GM19463 (cell line): ENCODE results near the gene TPH2.

Source experiments
- ATAC-seq: cut with Tn5 transposase; IDR thresholded peaks from one replicate; pipeline ENCODE4 v1.9.1; 2021; ENCODE audit warnings: mild to moderate bottlenecking, moderate library complexity; ENCODE audit not compliant: unreplicated experiment

TPH2 gene

DNA sequence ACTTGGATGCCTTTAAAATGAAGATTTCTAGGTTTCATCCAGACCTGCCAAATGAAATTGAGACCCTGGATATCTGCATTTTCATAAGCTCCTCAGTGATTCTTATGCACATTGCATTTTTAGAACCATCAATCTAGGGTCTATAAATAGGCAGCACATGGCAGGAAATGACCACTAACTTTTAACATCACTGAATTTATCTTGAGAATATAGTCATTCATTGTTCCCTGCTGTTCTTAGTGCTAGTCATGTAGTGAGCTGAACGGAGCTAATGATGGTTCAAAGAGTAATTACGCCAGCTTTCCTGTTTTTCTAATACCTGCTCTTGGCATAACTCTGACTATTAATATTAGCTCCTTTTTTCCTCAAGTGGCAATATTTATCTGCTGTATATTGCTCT is 91.6 kb downstream of the TPH2 start:
- no peak for ATAC-seq

DNA sequence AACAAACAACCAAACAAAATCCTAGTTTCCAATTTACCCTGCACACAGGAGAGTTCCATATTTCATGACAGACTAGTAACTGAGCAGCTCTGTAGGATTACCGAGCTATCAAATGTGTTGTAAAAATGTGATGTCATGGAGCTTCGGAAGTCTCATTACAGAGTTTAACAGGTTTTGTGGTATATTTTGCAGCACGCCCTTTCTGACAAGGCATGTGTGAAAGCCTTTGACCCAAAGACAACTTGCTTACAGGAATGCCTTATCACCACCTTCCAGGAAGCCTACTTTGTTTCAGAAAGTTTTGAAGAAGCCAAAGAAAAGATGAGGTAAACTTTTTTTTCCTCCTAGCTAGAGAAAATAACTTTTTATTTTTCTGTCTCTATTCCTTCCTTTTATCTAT is 92.4 kb downstream of the TPH2 start:
- ATAC-seq = no peak

DNA sequence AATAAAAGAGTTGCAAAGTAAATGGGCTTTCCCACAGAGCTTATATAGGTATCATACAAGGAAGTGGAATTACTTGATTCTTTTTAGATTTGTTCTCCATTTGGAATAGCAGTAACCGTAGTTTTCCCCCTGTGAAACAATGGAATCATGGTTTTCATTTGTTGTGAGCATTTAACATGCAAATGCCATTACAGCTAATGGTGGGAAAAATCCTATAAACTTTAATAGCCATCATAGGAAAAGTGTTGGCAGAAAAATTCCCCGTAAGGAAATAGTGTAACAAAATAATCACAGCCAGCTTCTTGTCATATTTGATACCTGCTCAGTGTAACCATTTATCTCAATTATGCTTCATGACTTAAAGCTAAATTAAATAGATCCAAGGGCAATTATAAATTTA is 95.3 kb downstream of the TPH2 start:
- ATAC-seq = no peak

DNA sequence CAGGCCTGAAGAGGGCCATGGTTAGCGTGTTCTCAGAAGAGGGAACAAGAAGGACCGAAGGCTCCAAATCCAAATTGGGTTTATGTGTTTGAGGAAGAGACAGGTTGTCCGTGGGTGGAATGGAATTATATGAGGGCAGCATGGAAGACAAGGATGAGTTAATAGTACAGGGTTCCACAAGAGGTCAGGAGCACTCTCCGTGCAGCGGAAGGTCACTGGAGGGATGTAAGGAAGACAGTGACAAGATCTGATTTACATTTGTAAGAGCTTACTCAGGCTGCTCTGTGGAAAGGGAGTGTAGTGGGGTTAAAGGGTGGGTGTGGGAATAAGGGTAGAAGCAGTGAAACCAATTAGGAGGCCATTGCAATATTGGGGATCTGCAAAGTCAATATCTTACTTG is 97.0 kb downstream of the TPH2 start:
- ATAC-seq = no peak

DNA sequence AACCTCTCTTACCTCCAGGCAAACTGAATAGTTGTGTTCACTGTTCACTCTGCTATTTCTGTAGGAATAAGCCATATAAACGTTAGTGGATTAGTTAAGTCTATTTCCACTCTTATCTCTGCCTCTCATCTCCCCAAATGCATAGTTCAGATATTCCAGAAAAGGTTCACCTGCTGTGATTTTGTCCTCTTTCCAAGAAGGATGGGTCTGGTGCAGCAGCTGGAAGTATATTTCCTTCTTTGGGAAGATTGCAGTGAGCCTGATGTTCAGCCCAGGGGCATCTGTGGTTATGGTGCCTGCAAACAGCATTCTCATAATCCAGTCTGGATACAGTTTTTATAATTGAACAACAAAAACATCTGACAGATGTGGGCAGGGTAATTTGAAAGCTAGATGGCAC is 97.7 kb downstream of the TPH2 start:
- ATAC-seq = no peak

DNA sequence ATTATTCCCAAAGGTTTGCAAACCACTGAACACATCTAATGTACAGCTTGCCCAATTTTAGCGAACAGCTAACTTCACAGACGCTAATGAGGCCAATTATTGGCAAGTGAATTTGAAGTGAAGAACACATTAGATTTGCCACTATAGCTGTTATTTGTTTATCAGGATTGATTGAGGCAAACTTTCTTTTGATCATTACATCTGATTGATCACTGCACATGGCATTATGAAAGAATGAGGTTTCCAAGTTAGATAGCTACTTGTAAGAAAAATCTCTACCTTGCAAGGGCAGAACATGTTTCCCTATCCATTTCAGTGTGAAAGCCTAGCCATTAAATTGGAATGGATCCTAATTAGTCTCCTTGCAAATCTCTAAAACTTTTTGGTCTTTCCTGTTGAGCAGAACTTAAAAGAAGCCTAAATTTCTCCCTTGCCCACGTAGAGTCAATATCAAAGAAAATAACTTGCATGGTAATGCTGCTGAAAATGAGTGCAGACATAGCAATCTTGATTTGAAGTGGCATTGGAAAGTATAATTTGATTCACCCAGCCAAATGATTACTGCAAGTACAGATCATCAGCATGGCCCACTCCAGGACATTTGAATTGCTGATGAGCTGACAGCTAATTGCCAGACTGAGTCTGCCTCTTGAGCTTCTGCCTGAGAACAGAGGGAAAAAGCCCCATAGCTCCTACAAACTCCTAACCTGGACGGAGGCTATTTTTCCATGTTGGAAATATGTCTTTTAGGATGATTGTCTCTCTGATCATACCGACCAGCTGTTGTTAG is 98.6 kb downstream of the TPH2 start:
- ATAC-seq = no peak

DNA sequence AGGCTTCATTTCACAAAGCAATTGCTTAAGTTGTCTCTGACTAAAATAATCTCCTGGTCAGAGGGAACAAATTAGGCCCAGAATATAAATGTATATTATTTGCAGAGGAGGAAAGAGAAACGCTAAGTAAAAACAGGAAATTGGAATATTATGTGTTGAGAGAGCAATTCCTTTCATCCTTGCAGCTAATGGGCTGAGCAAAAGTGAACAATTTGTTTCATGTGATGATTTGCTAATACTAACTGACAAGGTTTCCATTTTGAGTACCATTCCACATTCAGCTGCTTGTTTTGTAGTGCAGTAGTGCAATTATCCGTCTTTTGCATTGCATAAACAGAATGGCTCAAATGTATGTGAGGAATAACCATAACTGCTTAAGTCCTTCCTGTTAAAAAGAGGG is 103.2 kb downstream of the TPH2 start:
- no peak for ATAC-seq

DNA sequence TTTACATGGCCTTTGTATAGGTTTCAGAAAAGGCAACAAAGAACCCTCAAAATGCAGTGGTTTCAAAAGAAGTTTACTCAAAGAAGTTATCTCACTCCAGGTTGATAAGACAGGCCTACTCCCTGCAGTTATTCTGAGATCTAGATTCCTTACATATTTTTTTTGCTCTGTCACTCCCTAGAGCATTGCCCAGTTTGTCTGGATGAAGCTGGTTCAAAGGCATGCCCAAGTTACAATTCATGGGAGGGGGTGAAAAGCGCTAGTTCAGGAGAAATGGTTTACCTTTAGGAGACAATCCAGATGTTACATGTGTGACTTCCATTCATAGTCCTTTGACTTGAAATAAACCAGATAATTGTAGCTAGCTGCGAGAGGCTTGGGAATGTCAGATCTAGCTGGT is 115.0 kb downstream of the TPH2 start:
- ATAC-seq = no peak

DNA sequence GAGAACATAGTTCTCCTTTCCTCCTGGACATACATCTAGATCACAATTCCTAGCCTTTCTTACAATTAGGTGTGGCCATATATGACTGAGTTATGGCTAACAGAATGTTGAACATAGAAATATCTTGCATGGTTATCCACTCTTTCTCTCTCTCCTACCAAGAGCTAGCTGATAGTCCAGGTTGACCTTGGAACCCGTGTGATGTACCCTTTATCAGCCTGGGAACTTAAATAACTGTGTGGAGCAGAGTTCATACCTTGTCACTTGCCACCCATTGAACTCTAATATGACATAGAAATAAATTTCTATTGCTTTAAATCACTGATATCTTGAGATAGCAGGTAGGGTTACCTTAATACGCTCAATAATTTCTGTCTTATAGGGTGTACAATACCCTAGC is 115.9 kb downstream of the TPH2 start:
- ATAC-seq = no peak

DNA sequence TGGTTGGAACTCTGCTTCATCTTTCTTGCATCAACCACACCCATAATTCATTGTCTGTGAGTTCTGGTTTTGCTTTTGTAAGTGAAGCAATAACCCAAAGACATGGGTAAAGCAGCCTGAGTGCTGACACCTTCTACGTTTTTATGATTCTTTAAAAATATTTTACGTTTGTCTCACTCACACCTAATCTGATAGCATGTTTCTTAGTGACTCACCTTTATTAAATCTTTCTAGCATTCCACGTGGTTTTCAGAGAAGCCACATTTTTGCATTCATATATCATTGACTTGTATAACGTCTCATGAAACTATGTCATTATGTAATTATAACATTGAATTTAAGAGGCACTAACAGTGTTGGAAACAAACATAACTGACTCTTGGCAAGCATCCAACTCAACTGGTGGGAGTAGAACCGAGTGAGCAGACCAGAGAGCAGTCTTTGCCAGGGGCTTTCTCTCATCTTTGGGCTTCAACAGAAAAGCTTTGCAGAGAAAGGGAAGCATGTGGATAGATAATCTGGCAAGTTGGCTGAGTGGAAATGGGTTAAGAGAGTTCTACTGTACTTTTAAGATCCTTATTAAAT is 118.8 kb downstream of the TPH2 start:
- ATAC-seq = no peak

DNA sequence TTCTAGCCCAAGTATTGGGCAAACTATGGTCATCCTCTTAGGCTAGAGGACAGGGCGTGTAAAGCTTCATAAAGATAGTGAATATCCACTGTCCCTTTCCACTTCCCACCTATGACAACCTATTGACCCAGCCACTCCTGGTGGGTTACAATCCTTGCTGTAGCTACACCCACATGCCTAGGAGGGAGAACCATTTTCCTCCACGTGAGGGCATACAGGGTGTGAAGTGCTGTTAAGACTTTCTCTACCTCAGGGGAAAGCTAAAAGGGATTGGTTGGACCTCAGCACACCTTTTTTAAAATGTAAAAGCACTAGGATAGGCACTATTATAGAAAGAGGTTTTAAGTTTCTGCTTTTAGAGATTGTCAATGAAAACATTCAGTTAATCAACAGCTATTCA is 124.4 kb downstream of the TPH2 start:
- no peak for ATAC-seq

DNA sequence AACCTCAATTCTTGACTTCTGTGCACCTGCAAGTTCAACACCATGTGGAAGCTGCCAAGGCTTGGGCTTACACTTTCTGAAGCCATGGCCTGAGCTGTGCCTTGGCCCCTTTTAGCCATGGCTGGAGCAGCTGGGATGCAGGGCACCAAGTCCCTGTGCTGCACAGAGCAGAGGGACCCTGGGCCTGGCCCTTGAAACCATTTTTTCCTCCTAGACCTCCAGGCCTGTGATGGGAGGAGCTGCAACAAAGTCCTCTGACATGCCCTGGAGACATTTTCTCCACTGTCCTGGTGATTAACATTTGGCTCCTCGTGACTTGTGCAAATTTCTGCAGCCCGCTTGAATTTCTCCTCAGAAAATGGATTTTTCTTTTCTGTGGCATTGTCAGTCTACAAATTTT is 132.4 kb downstream of the TPH2 start:
- no peak for ATAC-seq

DNA sequence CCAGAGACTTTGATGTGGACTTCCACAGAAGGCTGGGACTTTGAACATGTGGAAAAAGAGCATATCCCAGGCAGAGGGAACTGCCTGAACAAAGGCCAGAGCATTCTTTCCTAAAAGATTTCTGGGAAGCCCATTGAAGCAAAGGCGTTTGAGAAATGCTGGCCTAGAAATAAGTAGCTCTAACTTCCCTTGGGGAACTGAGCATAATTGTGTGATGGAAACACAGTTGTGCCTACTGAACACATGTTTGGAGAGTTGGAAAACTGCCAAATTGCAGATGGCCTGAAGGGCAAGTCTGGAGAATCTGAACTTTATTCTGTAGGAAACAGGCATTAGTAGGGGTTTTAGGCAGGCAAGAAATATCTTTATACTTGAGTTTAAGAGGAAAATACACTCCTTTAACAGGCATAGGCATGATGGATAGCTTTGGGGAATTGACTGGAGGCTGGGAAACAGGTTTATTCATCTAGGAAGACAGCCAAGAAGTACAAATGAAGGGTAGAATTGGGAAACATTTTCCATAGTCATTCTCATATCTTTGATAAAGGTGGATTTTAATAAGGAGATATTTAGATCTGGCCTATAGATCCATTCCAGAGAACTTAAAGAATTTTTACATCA is 134.1 kb downstream of the TPH2 start:
- ATAC-seq = no peak

DNA sequence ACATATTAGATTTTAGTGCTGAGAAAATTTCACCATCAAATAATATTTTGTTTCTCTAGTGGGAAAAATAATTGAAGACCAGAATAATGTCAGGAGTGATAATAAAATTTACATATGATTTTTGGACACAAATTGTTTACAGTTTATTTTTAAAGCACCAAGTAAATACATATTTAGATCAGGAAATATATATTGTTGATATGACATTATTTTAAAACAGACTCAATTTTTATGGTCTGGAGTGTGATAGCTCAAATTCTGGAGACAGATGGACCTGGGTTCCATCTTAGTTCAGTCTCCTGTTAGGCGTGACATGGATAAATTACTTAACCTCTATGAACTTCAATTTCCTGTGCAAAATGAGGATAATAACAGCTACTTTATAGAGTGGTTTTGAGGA is 135.4 kb downstream of the TPH2 start:
- no peak for ATAC-seq

DNA sequence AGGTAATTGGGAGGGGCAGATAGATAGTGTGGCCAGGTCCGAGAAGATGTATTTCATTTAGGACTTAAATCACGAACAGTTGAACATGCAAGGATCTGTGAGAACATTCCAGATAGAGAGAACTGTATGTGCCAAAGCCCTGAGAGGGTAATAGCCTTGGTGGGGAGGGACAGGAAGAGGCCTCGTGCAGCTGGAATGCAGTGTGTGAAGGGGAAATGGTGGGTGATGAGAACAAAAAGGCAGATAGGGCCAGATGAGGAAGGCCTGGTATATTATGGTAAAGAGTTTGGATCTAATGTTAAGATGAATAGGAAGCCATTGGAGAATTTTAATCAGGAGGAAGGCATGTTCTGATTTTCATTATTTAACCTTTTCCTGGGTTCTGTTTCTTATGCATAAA is 136.3 kb downstream of the TPH2 start:
- ATAC-seq = no peak

DNA sequence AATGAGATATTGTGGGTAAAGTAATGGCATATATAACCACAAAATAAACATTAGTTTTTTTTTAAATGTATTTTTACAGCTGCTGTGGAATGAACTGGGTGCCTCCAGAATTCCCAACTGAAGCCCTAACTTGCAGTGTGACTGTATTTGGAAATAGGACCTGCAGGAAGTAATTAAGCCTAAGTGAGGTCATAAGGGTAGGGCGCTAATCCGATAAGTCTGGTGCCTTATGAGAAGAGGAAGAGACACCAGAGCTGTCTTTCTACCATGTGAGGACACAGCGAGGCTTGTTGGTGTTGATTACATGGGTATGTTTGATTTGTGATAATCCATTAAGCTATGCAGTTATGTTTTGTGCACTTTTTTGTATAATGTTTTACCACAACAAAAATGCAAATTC is 136.8 kb downstream of the TPH2 start:
- no peak for ATAC-seq

DNA sequence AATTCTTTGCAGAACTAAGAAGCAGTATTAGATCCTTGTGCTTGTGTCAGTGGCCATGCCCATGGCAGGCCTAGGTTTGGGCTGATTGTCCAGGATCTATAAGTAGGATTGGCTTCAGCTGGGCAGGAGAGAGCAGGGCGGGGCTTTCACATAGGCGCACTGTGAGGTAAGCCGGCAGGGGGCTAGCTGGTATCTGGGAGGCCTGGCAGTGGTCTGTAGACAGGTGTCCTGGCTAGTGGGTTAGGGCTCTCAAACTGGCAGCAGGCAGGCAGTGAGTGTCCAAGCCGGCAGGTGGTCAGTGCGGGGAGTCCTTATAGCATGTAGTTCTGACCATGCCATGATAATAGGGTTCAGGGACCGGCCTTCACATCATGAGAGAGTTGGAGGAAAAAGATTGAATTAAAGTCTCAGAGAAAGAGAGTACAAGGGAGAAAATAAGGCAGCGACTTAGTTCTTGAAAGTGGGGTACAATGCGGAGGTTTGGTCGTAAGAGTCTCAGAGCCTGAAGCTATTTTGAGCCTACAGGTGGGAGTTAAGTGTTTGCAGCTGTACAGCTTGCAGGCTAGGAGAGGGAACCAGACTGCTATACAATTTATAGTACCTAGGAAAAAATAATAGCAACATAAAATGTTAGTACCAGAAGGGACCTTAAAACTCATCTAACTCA is 137.4 kb downstream of the TPH2 start:
- no peak for ATAC-seq

DNA sequence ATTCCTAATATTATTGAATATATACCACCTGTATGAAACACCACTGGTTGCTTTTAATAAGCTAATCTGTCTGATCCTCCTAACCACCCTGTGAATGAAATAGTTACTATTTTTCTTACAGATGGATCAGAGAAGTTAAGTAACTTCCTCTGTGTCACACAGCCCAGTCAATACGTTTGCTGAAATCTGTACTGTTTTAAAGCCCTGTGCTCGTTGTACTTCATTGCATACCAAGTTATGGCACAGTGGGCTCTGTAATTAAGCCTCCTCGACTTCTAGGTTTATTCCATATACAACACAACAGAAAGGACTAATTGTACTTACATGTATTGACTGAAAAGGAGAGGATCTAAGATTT is 137.9 kb downstream of the TPH2 start:
- no peak for ATAC-seq

DNA sequence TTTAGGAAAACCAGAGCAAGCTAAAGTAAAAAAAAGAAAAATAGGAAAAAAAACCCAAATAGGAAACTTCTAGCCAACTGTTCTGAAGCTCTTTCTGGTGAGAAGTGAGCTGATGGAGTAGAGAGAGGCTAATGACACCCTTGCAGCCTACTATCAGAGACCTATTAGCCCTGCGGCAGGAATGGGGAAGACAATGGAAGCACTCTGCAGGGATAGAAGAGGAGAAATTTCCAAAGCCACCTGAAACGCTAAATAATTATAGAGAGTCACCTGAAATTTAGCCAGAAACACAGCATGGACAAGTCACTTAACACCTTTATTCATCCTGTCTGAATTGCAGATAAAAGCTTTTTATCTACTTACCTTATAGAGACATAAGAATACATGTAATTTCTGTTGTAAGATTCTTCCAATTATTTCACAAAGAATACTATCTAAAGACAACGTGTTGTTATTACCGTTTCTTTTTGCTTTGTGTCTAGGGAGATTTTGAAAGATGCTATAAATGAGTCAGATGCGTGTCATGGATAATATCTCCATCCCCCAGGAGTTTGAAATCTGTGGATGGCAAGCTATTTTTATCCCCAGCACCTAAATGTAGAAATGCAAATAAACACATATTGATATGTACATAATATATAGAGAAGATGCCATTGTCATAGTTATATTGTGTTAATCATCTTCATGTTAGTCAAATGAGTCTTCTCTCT is 138.6 kb downstream of the TPH2 start:
- ATAC-seq = no peak

DNA sequence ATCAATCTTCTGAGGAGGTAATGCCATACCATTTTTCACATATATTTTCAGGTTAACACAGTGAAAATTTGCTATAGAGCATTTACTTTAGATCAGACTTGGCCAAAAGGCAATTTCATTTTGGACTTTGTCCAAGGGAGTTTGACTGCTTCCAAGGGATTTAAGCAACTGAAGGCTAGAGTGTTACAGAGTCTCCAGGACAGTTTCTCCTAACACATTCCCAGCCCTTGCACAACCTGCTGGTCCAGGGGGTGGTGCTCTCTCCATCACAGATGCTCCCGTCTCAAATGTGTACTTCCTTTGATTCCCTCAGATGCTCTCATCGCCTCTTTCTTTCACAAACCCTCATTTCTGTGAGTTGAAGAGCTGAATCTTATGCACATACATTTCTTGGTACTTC is 143.1 kb downstream of the TPH2 start:
- ATAC-seq = no peak
